GM12875 (cell line): ENCODE data around the gene MAP3K7.

Experiments used
- H3K4me3 ChIP-seq: one replicate; pipeline ENCODE4 v1.5.1; 2011; ENCODE audit warnings: low read depth, low read length, control low read depth
- CTCF ChIP-seq: IDR thresholded peaks from 2 replicates; pipeline ENCODE4 v1.5.1; 2011; ENCODE audit warnings: low read depth, mild to moderate bottlenecking, control low read depth, inconsistent platforms, low read length, moderate library complexity, borderline replicate concordance; ENCODE audit not compliant: insufficient read depth

Gene MAP3K7

GRCh38 chr6:90557006-90557405 is 29.9 kb downstream of the MAP3K7 start:
- no peak for TF ChIP-seq CTCF
- H3K4me3 ChIP-seq: no peak overlapping the region

- H3K4me3 ChIP-seq: no peak overlapping the region
- no peak for TF ChIP-seq CTCF
Observed at GRCh38 chr6:90547991-90548390, 38.9 kb downstream of the MAP3K7 start.

GRCh38 chr6:90547079-90547478 is 39.8 kb downstream of the MAP3K7 start:
- no peak for TF ChIP-seq CTCF
- no peak overlapping the region for H3K4me3 ChIP-seq

GRCh38 chr6:90545448-90545847 is 41.4 kb downstream of the MAP3K7 start:
- no peak for TF ChIP-seq CTCF
- H3K4me3 ChIP-seq: no peak overlapping the region

- no peak for TF ChIP-seq CTCF
- no peak overlapping the region for H3K4me3 ChIP-seq
Observed at GRCh38 chr6:90544741-90545140, 42.1 kb downstream of the MAP3K7 start.

GRCh38 chr6:90544081-90544480 is 42.8 kb downstream of the MAP3K7 start:
- TF ChIP-seq CTCF: no peak
- no peak overlapping the region for H3K4me3 ChIP-seq

GRCh38 chr6:90541221-90541620 is 45.7 kb downstream of the MAP3K7 start:
- H3K4me3 ChIP-seq: no peak overlapping the region
- no peak for TF ChIP-seq CTCF
